ENCODE results near the gene TMEM92.

DNA sequence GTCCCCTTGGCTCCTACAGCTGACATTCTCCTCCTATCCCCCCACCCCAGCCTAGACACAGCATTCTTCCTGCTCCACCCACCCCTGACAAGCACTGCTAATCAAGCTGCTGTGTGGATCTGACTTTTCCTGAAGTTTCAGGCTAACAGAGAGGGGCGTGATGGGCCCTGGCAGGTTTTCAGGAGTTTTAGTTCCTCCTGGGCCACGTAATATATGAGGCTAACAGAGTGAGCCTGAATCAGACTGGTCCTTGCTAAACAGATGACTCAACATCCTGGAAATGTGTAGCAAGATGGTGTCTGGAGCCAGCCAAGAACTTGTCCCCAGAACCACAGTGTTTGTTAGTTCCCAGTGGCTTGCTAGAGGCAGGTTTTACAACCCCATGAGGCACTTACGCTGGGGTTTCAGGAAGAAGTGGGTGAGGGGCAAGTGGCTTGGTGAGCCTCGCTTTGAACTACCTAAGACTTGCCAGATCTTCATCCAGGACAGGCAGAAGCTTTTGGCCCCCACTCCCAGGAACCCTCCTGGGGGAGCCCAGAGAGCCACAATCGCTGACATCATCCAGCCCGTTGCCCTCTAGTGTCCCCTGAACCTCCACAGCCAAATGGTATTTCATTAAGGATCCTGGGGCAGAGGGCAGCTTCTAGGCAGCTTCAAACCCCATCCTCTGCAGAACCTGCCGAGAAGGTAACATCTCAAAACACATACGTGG lies 15.9 kb downstream of the TMEM92 start:
- TF ChIP-seq GATA2 (IDR thresholded peaks at IDR 0.05; ENCODE audit: low read depth, low read length) (no peak), GATA3 (IDR thresholded peaks at IDR 0.05; ENCODE audit: low read depth, low read length) (no peak)

All from SH-SY5Y (cell line).